HepG2 (cell line): ENCODE measurements around the gene WNK2. TPM values are rescaled to one million over a fixed set of nuclear protein-coding genes. Genes with fewer than 3 reads are reported as not detected.

Experiments
- ATAC-seq: fragments of 200-7000 bp; cut with Tn5 transposase; 3 replicates; pipeline ENCODE4 v1.9.1; 2020; ENCODE audit warnings: mild to moderate bottlenecking, moderate library complexity
- BruUV-seq: library from RNA; stranded (reverse); fragments of 400-500 nt; replicated peaks from 2 replicates; lab custom pipeline; 2021; lab: Mats Ljungman, UMichigan
- CTCF ChIA-PET: fragments of 300-600 bp; formaldehyde crosslinking; extraction: SDS; loops from one replicate; lab custom pipeline; 2021; ENCODE audit warnings: low total read pairs, inconsistent platforms, low intra/inter-chr PET ratio; lab: Yijun Ruan, JAX
- POLR2A ChIA-PET: fragments of 350-600 bp; sonication (Branson Sonifier 250); formaldehyde crosslinking; loops from one replicate; lab custom pipeline; 2020; ENCODE audit warnings: antibody characterized with exemption, inconsistent platforms; lab: Yijun Ruan, JAX
- DNase-seq: peaks from one replicate; pipeline ENCODE4 v3.0.0-alpha.2; 2015; ENCODE audit warnings: low spot score
- FAIRE-seq: peaks from 3 replicates; lab custom pipeline; 2011; peaks lifted over from hg19 to GRCh38; lab: Jason Lieb, UNC
- H2AFZ ChIP-seq: one replicate; pipeline ENCODE4 v1.6.1; 2011; ENCODE audit warnings: low read length, inconsistent platforms
- H3K27ac ChIP-seq: fragments of 300-600 bp; 3 replicates; pipeline ENCODE4 v1.8.0; 2011; ENCODE audit warnings: mixed run types, mild to moderate bottlenecking, mixed read lengths, low read length, inconsistent platforms; ENCODE audit not compliant: insufficient read depth; ENCODE audit errors: extremely low read length
- H3K27me3 ChIP-seq, 2 experiments: fragments of 200-600 bp in 1 of 2; 2 replicates in 1 of 2; 3 replicates in 1 of 2; pipeline versions ENCODE4 v1.6.0 to v1.8.0; 2011; ENCODE audit warnings: low read length in 2 of 2, mild to moderate bottlenecking in 2 of 2, moderate library complexity in 2 of 2, inconsistent platforms in 1 of 2; ENCODE audit not compliant: insufficient read depth in 2 of 2, control insufficient read depth in 1 of 2
- H3K36me3 ChIP-seq, 2 experiments: fragments of 200-600 bp in 1 of 2; replicated peaks in 1 of 2; 2 replicates in 1 of 2; 3 replicates in 1 of 2; pipeline versions ENCODE4 v1.5.1 to v1.8.0; 2011; ENCODE audit warnings: low read length in 2 of 2, inconsistent platforms in 1 of 2; ENCODE audit not compliant: insufficient read depth in 2 of 2, control insufficient read depth in 1 of 2
- H3K4me1 ChIP-seq: 2 replicates; pipeline ENCODE4 v1.5.1; 2012; ENCODE audit warnings: low read length, inconsistent platforms; ENCODE audit not compliant: insufficient read depth
- H3K4me2 ChIP-seq: 2 replicates; pipeline ENCODE4 v1.6.0; 2011; ENCODE audit warnings: low read depth, low read length, inconsistent platforms
- H3K4me3 ChIP-seq, 3 experiments: fragments of 200-600 bp in 1 of 3; sonication (generic), shearing (Covaris generic) in 1 of 3; replicated peaks in 1 of 3; 2 replicates each; pipeline ENCODE4 v1.5.1; 2011 to 2016; ENCODE audit warnings: low read length in 3 of 3, inconsistent platforms in 2 of 3, low read depth in 2 of 3, mild to moderate bottlenecking in 2 of 3, control low read depth in 1 of 3, mixed read lengths in 1 of 3; ENCODE audit not compliant: insufficient read depth in 1 of 3
- H3K79me2 ChIP-seq: one replicate; pipeline ENCODE4 v1.6.1; 2011; ENCODE audit warnings: low read length, inconsistent platforms; ENCODE audit not compliant: insufficient read depth
- H3K9ac ChIP-seq: 2 replicates; pipeline ENCODE4 v1.6.0; 2011; ENCODE audit warnings: mild to moderate bottlenecking, low read depth, low read length, inconsistent platforms; ENCODE audit not compliant: insufficient read depth
- H3K9me3 ChIP-seq: 2 replicates; pipeline ENCODE4 v1.5.1; 2012; ENCODE audit warnings: mild to moderate bottlenecking, low read length
- H4K20me1 ChIP-seq: 2 replicates; pipeline ENCODE4 v1.6.0; 2011; ENCODE audit warnings: inconsistent platforms, mild to moderate bottlenecking, low read length, moderate library complexity; ENCODE audit not compliant: insufficient read depth
- GTF2F1 ChIP-seq: fragments of 150-350 bp; IDR thresholded peaks from 2 replicates; pipeline ENCODE4 v1.6.1; 2014; ENCODE audit warnings: low read length
- NR3C1 ChIP-seq: sonication (generic); formaldehyde crosslinking; IDR thresholded peaks from 2 replicates; pipeline ENCODE4 v1.4.0; 2020; ENCODE audit warnings: missing genetic modification reagents
- PRPF4 ChIP-seq: fragments of 200-400 bp; formaldehyde crosslinking; IDR thresholded peaks from 2 replicates; pipeline ENCODE4 v1.6.1; 2016; ENCODE audit warnings: low read length, low read depth; ENCODE audit not compliant: poor library complexity, severe bottlenecking
- RELA ChIP-seq: sonication (generic); formaldehyde crosslinking; IDR thresholded peaks from 2 replicates; pipeline ENCODE4 v1.4.0; 2020; ENCODE audit warnings: missing genetic modification reagents
- RFXAP ChIP-seq: sonication (generic); formaldehyde crosslinking; IDR thresholded peaks from 2 replicates; pipeline ENCODE4 v1.4.0; 2020; ENCODE audit warnings: missing genetic modification reagents, borderline replicate concordance
- SNAI1 ChIP-seq: sonication (generic); formaldehyde crosslinking; IDR thresholded peaks from 2 replicates; pipeline ENCODE4 v1.5.0; 2020; ENCODE audit warnings: mild to moderate bottlenecking, missing genetic modification reagents, borderline replicate concordance
- TRIM24 ChIP-seq: sonication (generic); formaldehyde crosslinking; IDR thresholded peaks from 2 replicates; pipeline ENCODE4 v1.8.0; 2022; ENCODE audit warnings: mild to moderate bottlenecking, missing genetic modification reagents
- YEATS4 ChIP-seq: sonication (generic); formaldehyde crosslinking; IDR thresholded peaks from 2 replicates; pipeline ENCODE4 v1.4.0; 2020; ENCODE audit warnings: missing genetic modification reagents, borderline replicate concordance
- ZBTB34 ChIP-seq: sonication (generic); formaldehyde crosslinking; IDR thresholded peaks from 2 replicates; pipeline ENCODE4 v1.8.0; 2022; ENCODE audit warnings: mild to moderate bottlenecking, missing genetic modification reagents
- ZNF20 ChIP-seq: sonication (generic); formaldehyde crosslinking; IDR thresholded peaks from 2 replicates; pipeline ENCODE4 v1.4.0; 2020; ENCODE audit warnings: mild to moderate bottlenecking, moderate library complexity, missing genetic modification reagents
- ZNF224 ChIP-seq: sonication (generic); formaldehyde crosslinking; IDR thresholded peaks from 2 replicates; pipeline ENCODE4 v1.5.0; 2020; ENCODE audit warnings: mild to moderate bottlenecking, missing genetic modification reagents
- ZNF30 ChIP-seq: sonication (generic); formaldehyde crosslinking; IDR thresholded peaks from 2 replicates; pipeline ENCODE4 v1.5.0; 2020; ENCODE audit warnings: mild to moderate bottlenecking, missing genetic modification reagents
- WGBS: methylation state at CpG from one replicate; pipeline ENCODE4 v1.1.6; 2017; ENCODE audit warnings: low lambda C conversion rate; 5-methylcytosine and 5-hydroxymethylcytosine counted together
- in situ Hi-C: cut with HindIII; loops from 2 replicates; pipeline ENCODE4 v1.10.0; 2017; ENCODE audit warnings: low pct_unique_long_range_greater_than_20kb; ENCODE audit not compliant: extremely low pct_ligation_motif_present
- intact Hi-C: fragments of 100-400 bp; cut with micrococcal nuclease; formaldehyde crosslinking; loops from one replicate; pipeline ENCODE4 v1.10.0; 2022; ENCODE audit not compliant: unreplicated experiment
- polyA plus RNA-seq, 8 experiments: library from polyadenylated mRNA; depleted of rRNA in 3 of 8; stranded (reverse) in 7 of 8; unstranded in 1 of 8; fragments of >200 nt; fragmentation: Illumina TruSeq in 4 of 8; extraction: Trizol in 4 of 8; gene quantifications; 2 replicates each; pipeline versions ENCODE4 v1.2.1 to v1.2.3, GENCODE V29; 2011 to 2016; ENCODE audit warnings: low read depth in 4 of 8, missing spikeins in 1 of 8, mixed read lengths in 1 of 8; ENCODE audit not compliant: insufficient read depth in 1 of 8
- total RNA-seq, 5 experiments: library from RNA; depleted of rRNA; stranded (reverse); fragments of >200 nt; fragmentation: Illumina TruSeq; extraction: Trizol; gene quantifications; 2 replicates each; pipeline ENCODE4 v1.2.3, GENCODE V29; 2016; ENCODE audit warnings: low read depth in 1 of 5

The WNK2 gene
- total and polyA plus RNA-seq, 2 of the 13 experiments (the other 11 are each of a cell fraction or from before 2014, with no cell fraction given), result 10.5 to 12.0 TPM

- in situ Hi-C loops, result no loop called here
- H3K27ac ChIP-seq, result no peak overlapping the region
- POLR2A ChIA-PET, result no interaction called here
- H3K79me2 ChIP-seq, result peaks cover 50% of the 10 kb centered on the region
- no peak overlapping the region for H3K4me2 ChIP-seq
- TF ChIP-seq ZNF224 (CRISPR knock-in tag) (no peak), SNAI1 (CRISPR knock-in tag) (no peak), NR3C1 (CRISPR knock-in tag) (no peak), RELA (CRISPR knock-in tag) (no peak), ZBTB34 (CRISPR knock-in tag) (no peak), YEATS4 (no peak), PRPF4 (no peak), TRIM24 (CRISPR knock-in tag) (no peak), RFXAP (CRISPR knock-in tag) (no peak), ZNF30 (no peak), GTF2F1 (no peak), ZNF20 (no peak)
- no peaks in the 10 kb centered on the region for H3K27me3 ChIP-seq
- peaks cover 1 to 9% of the 10 kb centered on the region in 2 experiments; a peak in 3 of 5 replicates for H3K36me3 ChIP-seq
- intact Hi-C loops, result no loop called here
- H2AFZ ChIP-seq, result no peak overlapping the region
- 100% methylated on average over 5 of the region's 5 CpGs for WGBS
- no peak overlapping the region for H3K4me3 ChIP-seq
- no peak overlapping the region for H3K9ac ChIP-seq
- CTCF ChIA-PET, result no interaction called here
- no peak for FAIRE-seq
- peaks cover 6% of the 10 kb centered on the region; the same call in 1 of the 2 replicates for H3K9me3 ChIP-seq
- H4K20me1 ChIP-seq, result peaks cover 12% of the 10 kb centered on the region; the same call in 1 of the 2 replicates
- DNase-seq, result no peak
- peaks cover 22% of the 10 kb centered on the region for H3K4me1 ChIP-seq
- ATAC-seq, result no peak
- no TSS peak for BruUV-seq
Observed at GRCh38 chr9:93219692-93220091, 35.8 kb downstream of the WNK2 start.
